Renal cortex interstitium (tissue), 11 donors: Measurements from ENCODE around the gene LILRA5. TPM values are rescaled to one million over a fixed set of nuclear protein-coding genes. Genes with fewer than 3 reads are reported as not detected.
A peak's percentile ranks its signal among the peaks of the same experiment; 100 is the strongest.
"Not testable (repeated sequence)": the region's sequence is repeated elsewhere in the genome, so short reads cannot be mapped to it uniquely, and the experiment has no call there.

Experiments
- DNase-seq, 11 donors: peaks; one replicate each; pipeline ENCODE4 v3.0.0-alpha.2; 2013; ENCODE audit warnings: low read depth in 9 of 11, low spot score in 4 of 11; ENCODE audit errors: extremely low read depth in 1 of 11
- polyA plus RNA-seq, 3 donors: library from polyadenylated mRNA; unstranded; fragments of 120-200 nt; gene quantifications; one replicate each; pipeline ENCODE4 v1.2.1, GENCODE V29; 2013; ENCODE audit not compliant: insufficient read length in 3 of 3

Gene LILRA5
- polyA plus RNA-seq, 3 donors, result 0.42 to 1.7 (median 0.70) TPM

DNA sequence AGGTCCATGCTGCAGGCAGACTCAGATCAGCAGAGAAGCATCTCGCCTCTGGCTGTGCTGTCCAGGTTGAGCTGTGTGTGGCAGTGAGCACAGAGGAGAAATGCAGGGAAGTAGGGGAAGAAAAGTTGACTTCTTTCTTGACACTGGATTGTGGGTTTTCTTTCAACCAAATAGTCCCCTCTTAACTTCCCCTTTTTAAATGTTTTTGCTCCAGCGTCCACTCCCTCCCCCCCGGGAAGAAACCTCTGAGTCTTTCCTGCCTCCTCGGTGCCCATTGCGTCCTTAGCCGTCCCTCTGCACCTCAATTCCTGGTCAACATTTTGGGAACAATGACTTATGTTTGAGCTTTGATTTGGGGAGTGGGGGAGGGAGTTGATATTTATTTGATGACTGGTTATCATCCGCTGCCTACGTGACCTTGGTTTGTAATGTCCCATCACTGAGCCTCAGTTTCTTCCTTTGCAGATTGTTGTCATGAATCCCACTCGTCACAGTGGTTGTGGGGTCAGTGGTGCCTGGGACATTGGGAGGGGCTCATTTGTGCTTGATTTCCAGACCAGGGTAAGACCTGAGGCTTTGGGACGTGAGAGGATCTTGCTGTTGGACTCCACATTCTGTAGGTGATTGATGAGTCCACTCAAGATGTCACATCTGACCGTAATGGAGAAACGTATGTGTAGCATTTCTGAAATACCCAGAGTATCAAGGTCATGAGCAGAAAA lies 31.8 kb downstream of the LILRA5 start, which contains the start of gene LILRB2:
Gene LILRB2 (minus strand): TSS at position 104 of the 722 bp plus-strand sequence. CDS start 614 bp downstream, outside the sequence.
- DNase-seq, result no peak

DNA sequence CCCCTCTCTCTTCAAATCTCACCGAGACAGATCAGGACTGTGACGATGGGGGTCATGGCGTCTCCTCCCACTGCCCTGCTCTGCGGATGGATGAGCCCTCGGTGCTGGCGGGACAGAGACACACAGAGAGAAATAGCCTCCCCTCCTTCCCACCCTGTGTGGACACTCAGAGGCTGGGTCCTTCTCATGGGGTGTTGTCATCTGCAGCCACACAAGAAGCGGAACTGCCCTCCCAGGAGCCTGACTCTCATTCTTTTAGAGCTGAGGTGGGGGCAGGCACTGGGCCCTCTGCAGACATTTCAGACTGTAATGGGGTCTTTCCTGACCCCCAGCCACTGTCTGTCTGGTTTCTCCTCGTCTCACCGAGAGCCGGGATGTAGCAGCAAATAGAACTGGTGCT lies 32.5 kb downstream of the LILRA5 start:
- DNase-seq, result not testable (repeated sequence)

- DNase-seq, result not testable (repeated sequence)
Observed at GRCh38 chr19:54280025-54280424, 32.9 kb downstream of the LILRA5 start.

GRCh38 chr19:54279406-54279962 lies 33.5 kb downstream of the LILRA5 start:
- DNase-seq, result no peak

DNA sequence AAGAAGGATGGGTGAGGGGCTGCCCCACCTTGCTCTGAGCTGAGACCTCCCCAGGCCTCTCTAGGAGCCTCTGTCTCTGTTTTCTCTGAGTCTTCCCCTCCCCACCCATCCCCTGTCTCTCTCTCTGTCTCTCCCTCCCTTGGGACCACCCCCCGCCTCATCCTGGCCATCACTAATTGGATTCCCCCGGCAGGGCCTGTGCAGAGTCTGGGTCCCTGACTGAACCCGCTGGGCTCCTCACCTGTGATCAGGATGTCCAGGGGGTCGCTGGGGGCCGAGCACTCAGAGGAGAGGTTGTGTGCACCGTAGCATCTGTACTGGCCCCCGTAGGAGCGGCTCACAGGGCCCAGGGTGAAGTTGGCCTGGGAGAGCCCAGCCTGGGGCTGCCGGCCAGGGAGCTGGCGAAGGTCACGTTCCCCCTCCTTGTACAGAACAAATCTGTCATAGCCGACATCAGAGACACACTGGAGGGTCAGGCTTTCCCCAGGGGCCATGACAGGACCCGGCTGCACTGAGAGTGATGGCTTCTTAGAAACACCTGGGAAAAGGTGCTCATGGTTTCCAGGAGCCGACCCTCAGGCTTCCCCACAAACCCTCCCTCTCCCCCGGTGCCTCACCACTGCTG lies 34.3 kb downstream of the LILRA5 start:
- not testable (repeated sequence) for DNase-seq

DNA sequence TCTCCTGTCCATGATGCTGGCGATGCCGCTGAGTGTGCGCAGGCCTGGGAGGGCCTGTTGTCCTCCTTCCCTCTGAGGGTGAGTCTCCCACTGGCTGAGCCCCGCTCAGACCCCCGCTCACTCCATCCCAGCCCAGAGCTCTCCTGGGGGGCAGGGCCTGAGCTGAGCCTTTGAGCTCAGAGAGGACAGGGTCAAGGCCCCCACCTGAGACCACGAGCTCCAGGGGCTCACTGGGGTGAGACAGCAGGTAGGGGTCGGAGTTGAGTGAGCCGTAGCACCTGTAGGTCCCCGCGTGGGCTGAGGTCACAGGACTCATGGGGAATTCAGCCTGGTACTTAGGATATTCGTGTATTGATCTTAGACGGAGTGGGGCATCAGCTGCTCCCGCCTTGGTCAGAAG lies 34.9 kb downstream of the LILRA5 start:
- not testable (repeated sequence) for DNase-seq

DNA sequence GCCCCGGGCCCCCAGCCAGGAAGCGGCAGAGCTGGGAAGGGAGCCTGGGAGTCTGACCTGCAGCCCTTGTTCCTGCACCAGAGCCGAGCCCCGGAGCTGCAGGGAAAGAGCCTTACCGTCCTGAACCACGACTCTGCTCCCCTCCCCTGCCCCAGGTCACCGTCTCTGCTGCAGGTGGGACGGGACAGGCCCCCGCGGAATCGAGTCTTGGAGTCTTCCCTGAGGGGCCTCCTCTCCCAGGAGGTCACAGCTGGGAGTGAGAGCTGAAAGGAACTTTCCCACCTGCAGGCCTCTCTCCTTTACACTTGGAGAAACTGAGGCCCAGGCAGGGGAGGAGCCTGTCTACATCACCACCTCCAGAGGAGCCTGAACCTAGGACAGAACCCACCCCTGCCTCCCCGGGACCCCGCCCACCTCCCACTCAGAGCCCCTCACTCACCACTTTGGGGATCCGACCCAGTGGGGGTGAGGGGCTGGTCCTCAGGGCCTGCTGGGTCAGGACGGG lies 35.8 kb downstream of the LILRA5 start:
- not testable (repeated sequence) for DNase-seq

DNA sequence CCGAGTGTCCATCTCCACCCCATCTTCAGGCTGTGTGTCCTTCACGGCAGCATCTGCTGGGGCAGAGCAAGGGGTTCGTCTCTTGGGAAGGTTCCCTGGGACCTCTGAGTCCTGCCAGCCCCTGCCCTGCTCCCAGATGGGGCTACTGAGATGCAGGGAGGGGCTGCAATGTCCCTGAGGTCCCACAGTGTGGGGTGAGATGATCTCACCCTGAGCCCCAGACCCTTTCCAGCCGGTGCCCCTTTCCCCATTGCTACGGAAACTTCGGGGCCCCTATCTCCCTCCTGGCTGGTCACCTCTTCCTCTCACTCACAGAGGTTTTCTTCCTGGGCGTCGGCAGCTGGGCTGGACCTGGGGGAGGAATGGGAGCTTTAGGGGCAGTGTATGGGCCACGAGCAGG lies 37.0 kb downstream of the LILRA5 start:
- DNase-seq, result no peak

DNA sequence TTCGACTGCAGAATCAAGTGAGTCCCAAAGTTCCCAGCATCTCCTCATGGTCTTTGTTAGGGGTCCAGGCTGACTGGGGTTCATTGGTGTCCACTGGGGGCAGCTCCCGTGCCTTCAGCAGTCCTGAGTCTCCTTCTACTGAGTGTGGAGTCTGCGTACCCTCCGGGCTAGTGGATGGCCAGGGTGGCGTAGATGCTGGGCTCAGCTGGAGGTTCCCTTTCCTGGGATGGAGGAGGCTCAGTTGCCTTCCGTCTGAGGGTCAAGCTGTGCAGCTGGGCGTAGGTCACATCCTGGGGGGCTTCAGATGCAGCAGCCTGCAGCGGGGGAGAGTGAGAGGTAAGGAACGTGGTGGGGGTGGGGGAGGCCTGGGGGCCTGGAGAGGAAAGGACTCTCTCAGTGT lies 38.5 kb downstream of the LILRA5 start:
- DNase-seq, result not testable (repeated sequence)

DNA sequence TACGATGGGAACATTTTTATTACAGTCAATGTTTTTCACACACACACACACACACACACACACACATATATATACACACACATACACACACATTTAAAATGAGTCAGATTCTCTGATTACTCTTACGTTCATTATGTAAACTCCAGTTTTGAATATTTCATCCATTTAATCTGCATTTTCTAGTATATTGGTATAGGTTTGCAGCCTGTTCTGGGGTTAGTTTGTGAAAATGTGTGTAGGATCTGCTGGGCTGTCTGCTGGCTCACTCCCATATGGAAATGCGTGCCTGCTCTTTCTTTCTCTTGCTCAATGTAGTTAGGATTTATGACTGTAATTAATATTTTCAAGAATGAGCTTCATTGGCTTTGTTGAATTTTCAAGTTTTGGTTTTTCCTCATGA lies 39.1 kb downstream of the LILRA5 start:
- DNase-seq, result no peak

GRCh38 chr19:54272181-54272580 lies 40.8 kb downstream of the LILRA5 start:
- not testable (repeated sequence) for DNase-seq

GRCh38 chr19:54271587-54271986 lies 41.4 kb downstream of the LILRA5 start:
- not testable (repeated sequence) for DNase-seq

DNA sequence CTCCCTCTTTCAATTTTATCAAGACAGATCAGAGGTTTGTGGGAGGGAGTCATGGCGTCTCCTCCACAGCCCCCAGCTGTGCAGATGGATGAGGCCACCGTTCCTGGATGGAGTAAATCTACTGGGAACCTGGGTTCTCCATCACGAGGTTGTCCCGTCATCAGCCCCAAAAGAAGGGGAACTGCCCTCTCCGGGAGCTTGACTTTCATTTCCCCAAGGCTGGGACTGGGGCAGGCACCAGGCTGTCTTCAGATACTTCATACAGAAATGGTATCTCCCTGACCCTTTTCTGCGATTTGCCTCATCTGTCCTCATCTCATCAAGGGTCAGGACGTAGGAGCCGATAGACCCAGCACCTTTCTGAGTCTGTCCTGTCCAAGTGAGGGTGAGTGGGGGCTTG lies 41.9 kb downstream of the LILRA5 start:
- no peak for DNase-seq

GRCh38 chr19:54268936-54269335 lies 44.0 kb downstream of the LILRA5 start:
- DNase-seq, result no peak

DNA sequence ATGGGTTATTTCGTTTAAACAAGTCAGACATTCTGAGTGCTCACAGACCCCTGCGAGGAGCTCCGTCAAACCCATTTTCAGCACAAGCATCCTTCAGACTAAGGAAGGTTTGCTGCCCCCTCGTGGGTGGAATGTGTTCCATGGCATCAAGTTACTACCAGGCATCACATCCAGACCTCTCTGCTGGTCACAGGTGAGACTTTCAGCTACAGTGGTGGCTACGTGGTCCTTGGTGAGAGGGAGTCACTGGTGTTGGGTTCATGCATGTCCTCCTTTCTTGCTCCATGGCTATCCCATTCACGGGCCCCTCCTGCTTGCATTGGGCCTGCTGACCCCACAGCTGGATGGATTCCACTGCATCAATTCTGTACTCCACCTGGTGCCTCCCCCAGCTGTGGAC lies 46.8 kb downstream of the LILRA5 start:
- peak; percentile 68 to 88 (median 81) for DNase-seq

- no peak for DNase-seq
Observed at GRCh38 chr19:54262470-54262869, 50.5 kb downstream of the LILRA5 start.

DNA sequence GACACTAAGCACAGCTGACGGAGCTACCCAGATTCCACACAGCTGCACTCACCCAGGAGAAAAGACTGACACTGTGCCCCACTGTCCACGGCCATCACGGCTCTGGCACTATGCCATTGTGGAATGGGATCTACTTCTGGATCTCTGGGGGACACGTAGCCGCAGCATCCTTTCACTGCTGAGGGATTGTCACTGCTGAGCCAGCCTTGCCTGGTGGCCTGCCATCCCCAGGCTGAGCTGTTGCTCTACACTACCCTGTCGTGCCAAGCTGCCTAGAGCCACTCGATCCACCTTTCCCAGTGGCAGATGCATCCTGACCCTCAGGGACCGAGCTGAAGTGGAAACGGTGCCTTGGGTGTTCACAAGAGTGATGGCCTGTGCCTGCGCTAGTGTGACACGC lies 50.9 kb downstream of the LILRA5 start:
- DNase-seq, result no peak

GRCh38 chr19:54257116-54257480 lies 55.9 kb downstream of the LILRA5 start, which contains the start of gene LILRB5:
LILRB5 (minus strand) TSS chr19:54257273; CDS start chr19:54257193, 80 bp downstream.
- no peak for DNase-seq
